A549 (cell line): ENCODE results near the gene CPNE4. TPM values are rescaled to one million over a fixed set of nuclear protein-coding genes. Genes with fewer than 3 reads are reported as not detected.
"Not testable (repeated sequence)": the region's sequence is repeated elsewhere in the genome, so short reads cannot be mapped to it uniquely, and the experiment has no call there.

Experiments used
- ATAC-seq, 2 experiments: fragments of 200-7000 bp in 1 of 2; fragments of >200 bp in 1 of 2; cut with Nextera tagmentation in 1 of 2; cut with Tn5 transposase in 1 of 2; 3 replicates each; pipeline versions ENCODE4 v1.8.0 to v1.9.1; 2018 to 2020; ENCODE audit warnings: mild to moderate bottlenecking in 1 of 2, moderate library complexity in 1 of 2
- CTCF ChIA-PET: fragments of 300-600 bp; sonication (Branson Sonifier 250); formaldehyde crosslinking; extraction: SDS; loops from one replicate; lab custom pipeline; 2021; ENCODE audit warnings: antibody characterized with exemption, inconsistent platforms; lab: Yijun Ruan, JAX
- POLR2A ChIA-PET: fragments of 350-600 bp; formaldehyde crosslinking; extraction: SDS; loops from one replicate; lab custom pipeline; 2021; ENCODE audit warnings: antibody characterized with exemption, inconsistent platforms; lab: Yijun Ruan, JAX
- DNase-seq, 2 experiments: peaks; one replicate each; pipeline versions ENCODE4 v3.0.0 to v3.0.0-alpha.2; 2011 to 2016; ENCODE audit warnings: low read depth in 1 of 2, low spot score in 1 of 2
- FAIRE-seq: peaks from 2 replicates; lab custom pipeline; 2011; peaks lifted over from hg19 to GRCh38; lab: Jason Lieb, UNC
- H3K27ac ChIP-seq, 2 experiments: fragments of >200 bp; sonication (Bioruptor Twin); formaldehyde crosslinking; 3 replicates each; pipeline ENCODE4 v1.5.1; 2016 to 2017
- H3K4me1 ChIP-seq: fragments of >200 bp; sonication (Bioruptor Twin); formaldehyde crosslinking; 3 replicates; pipeline ENCODE4 v1.6.1; 2016
- H3K4me2 ChIP-seq: fragments of >200 bp; sonication (Bioruptor Twin); formaldehyde crosslinking; 3 replicates; pipeline ENCODE4 v1.6.1; 2016
- H3K4me3 ChIP-seq: fragments of >200 bp; sonication (Bioruptor Twin); formaldehyde crosslinking; 3 replicates; pipeline ENCODE4 v1.5.1; 2016
- H3K9me3 ChIP-seq: fragments of >200 bp; sonication (Bioruptor Twin); formaldehyde crosslinking; 3 replicates; pipeline ENCODE4 v1.6.1; 2016
- CEBPB ChIP-seq, 2 experiments: fragments of >200 bp in 1 of 2; sonication (Bioruptor Twin) in 1 of 2; formaldehyde crosslinking in 1 of 2; IDR thresholded peaks; 2 replicates each; pipeline ENCODE4 v1.6.1; 2012 to 2016
- CHD2 ChIP-seq: fragments of 150-350 bp; IDR thresholded peaks from 2 replicates; pipeline ENCODE4 v1.6.1; 2014; ENCODE audit warnings: low read length; ENCODE audit not compliant: partially characterized antibody
- CHD4 ChIP-seq: fragments of 200-600 bp; sonication (generic); IDR thresholded peaks from 2 replicates; pipeline ENCODE4 v1.6.1; 2016; ENCODE audit warnings: antibody characterized with exemption, mild to moderate bottlenecking, borderline replicate concordance
- E2F6 ChIP-seq: IDR thresholded peaks from 2 replicates; pipeline ENCODE4 v1.6.1; 2012; ENCODE audit warnings: low read depth, borderline replicate concordance
- EP300 ChIP-seq, 2 experiments: fragments of >200 bp; sonication (Bioruptor Twin); formaldehyde crosslinking; IDR thresholded peaks; 2 replicates in 1 of 2; 3 replicates in 1 of 2; pipeline ENCODE4 v1.6.1; 2016 to 2017
- FOXS1 ChIP-seq: fragments of 250-450 bp; sonication (Bioruptor Pico); IDR thresholded peaks from 2 replicates; pipeline ENCODE4 v1.5.0; 2020; ENCODE audit warnings: mild to moderate bottlenecking, moderate library complexity
- HDAC2 ChIP-seq: fragments of 200-600 bp; sonication (generic); IDR thresholded peaks from 2 replicates; pipeline ENCODE4 v1.6.1; 2016
- HOXA7 ChIP-seq: fragments of 250-450 bp; sonication (Bioruptor Pico); IDR thresholded peaks from 2 replicates; pipeline ENCODE4 v1.5.0; 2020; ENCODE audit warnings: mild to moderate bottlenecking, moderate library complexity
- JUN ChIP-seq, 2 experiments: fragments of >200 bp; sonication (Bioruptor Twin); formaldehyde crosslinking; IDR thresholded peaks; 2 replicates in 1 of 2; 3 replicates in 1 of 2; pipeline ENCODE4 v1.6.1; 2016 to 2017
- MAZ ChIP-seq: fragments of 150-350 bp; IDR thresholded peaks from 2 replicates; pipeline ENCODE4 v1.6.1; 2014; ENCODE audit warnings: antibody characterized with exemption, low read depth, low read length, borderline replicate concordance
- NPAS2 ChIP-seq: fragments of 250-450 bp; sonication (Bioruptor Pico); IDR thresholded peaks from 2 replicates; pipeline ENCODE4 v1.8.0; 2022; ENCODE audit warnings: mild to moderate bottlenecking, moderate library complexity, borderline replicate concordance
- POLR2A ChIP-seq: IDR thresholded peaks from 2 replicates; pipeline ENCODE4 v1.6.1; 2012; ENCODE audit warnings: mild to moderate bottlenecking, low read length
- POLR2AphosphoS2 ChIP-seq: conservative IDR thresholded peaks from 2 replicates; pipeline ENCODE4 v1.6.1; 2012; ENCODE audit warnings: low read length, improper control_type of control experiment, inconsistent platforms
- RARB ChIP-seq: fragments of 250-450 bp; sonication (Bioruptor Pico); IDR thresholded peaks from 2 replicates; pipeline ENCODE4 v1.8.0; 2021; ENCODE audit warnings: mild to moderate bottlenecking, moderate library complexity
- REST ChIP-seq: fragments of 200-600 bp; sonication (generic); IDR thresholded peaks from 2 replicates; pipeline ENCODE4 v1.6.1; 2016; ENCODE audit warnings: antibody characterized with exemption, mild to moderate bottlenecking, moderate library complexity
- RNF2 ChIP-seq: fragments of 200-600 bp; sonication (generic); IDR thresholded peaks from 2 replicates; pipeline ENCODE4 v1.6.1; 2016; ENCODE audit warnings: low read depth, mild to moderate bottlenecking, antibody characterized with exemption, moderate library complexity, borderline replicate concordance
- SMC3 ChIP-seq: fragments of >200 bp; sonication (Bioruptor Twin); formaldehyde crosslinking; IDR thresholded peaks from 3 replicates; pipeline ENCODE4 v1.6.1; 2018; ENCODE audit warnings: inconsistent platforms
- TP53 ChIP-seq: fragments of 250-450 bp; sonication (Bioruptor Pico); IDR thresholded peaks from 2 replicates; pipeline ENCODE4 v1.5.0; 2021; ENCODE audit warnings: mild to moderate bottlenecking, moderate library complexity
- USF2 ChIP-seq: fragments of 450-650 bp; IDR thresholded peaks from 2 replicates; pipeline ENCODE4 v1.6.1; 2014; ENCODE audit warnings: antibody characterized with exemption
- ZC3H11A ChIP-seq: fragments of 450-650 bp; IDR thresholded peaks from 2 replicates; pipeline ENCODE4 v1.6.1; 2014; ENCODE audit warnings: antibody characterized with exemption, mild to moderate bottlenecking
- ZNF302 ChIP-seq: fragments of 250-450 bp; sonication (Bioruptor Pico); IDR thresholded peaks from 2 replicates; pipeline ENCODE4 v1.9.0; 2021; ENCODE audit warnings: inconsistent platforms, mild to moderate bottlenecking, moderate library complexity
- WGBS: methylation state at CpG from one replicate; pipeline ENCODE4 v1.1.6; 2017; ENCODE audit errors: missing lambda C conversion rate; 5-methylcytosine and 5-hydroxymethylcytosine counted together
- polyA plus RNA-seq, 4 experiments: library from polyadenylated mRNA; depleted of rRNA in 3 of 4; stranded (reverse); fragments of >200 nt; fragmentation: RNase III in 1 of 4; extraction: RNeasy Plus Mini Kit Qiagen cat#74134 plus additional on column Dnase treatment in 1 of 4; gene quantifications; 2 replicates in 3 of 4; 3 replicates in 1 of 4; pipeline ENCODE4 v1.2.3, GENCODE V29; 2011 to 2017

The CPNE4 gene
- polyA plus RNA-seq, 2 of the 4 experiments (the other 2 are of a cell fraction): 3.6 to 8.7 TPM

GRCh38 chr3:131973731-131974130 lies 61.1 kb downstream of the CPNE4 start:
- Histone ChIP-seq H3K4me3 (no peak overlapping the region), H3K4me1 (no peaks in the 10 kb centered on the region), H3K9me3 (no peaks in the 10 kb centered on the region), H3K4me2 (no peak overlapping the region), H3K27ac (no peak overlapping the region)
- TF ChIP-seq EP300 (IDR thresholded peaks at IDR 0.05) (no peak), HOXA7 (CRISPR knock-in tag) (no peak), CEBPB (IDR thresholded peaks at IDR 0.05) (no peak), FOXS1 (CRISPR knock-in tag) (no peak), POLR2AphosphoS2 (no peak), POLR2A (no peak), TP53 (CRISPR knock-in tag) (no peak), USF2 (no peak), E2F6 (no peak), ZNF302 (CRISPR knock-in tag) (no peak), HDAC2 (no peak)
- DNase-seq (no peak), ATAC-seq (no peak), FAIRE-seq (no peak)
- ChIA-PET POLR2A (no interaction called here), CTCF (no interaction called here)
- WGBS: 72% methylated on average over 4 of the region's 4 CpGs

GRCh38 chr3:131972550-131972949 lies 62.3 kb downstream of the CPNE4 start:
- WGBS: 75% methylated on average over 4 of the region's 4 CpGs
- H3K27ac ChIP-seq: no peak overlapping the region
- no peak for DNase-seq
- CTCF ChIA-PET: no interaction called here
- TF ChIP-seq EP300 (IDR thresholded peaks at IDR 0.05) (no peak), CHD4 (no peak)
- no peaks in the 10 kb centered on the region for H3K4me1 ChIP-seq
- H3K4me3 ChIP-seq: no peak overlapping the region
- ATAC-seq: no peak
- no peak overlapping the region for H3K4me2 ChIP-seq
- no peaks in the 10 kb centered on the region for H3K9me3 ChIP-seq
- no peak for FAIRE-seq
- POLR2A ChIA-PET: no interaction called here

- DNase-seq (no peak), ATAC-seq (no peak)
- CTCF ChIA-PET: no interaction called here
- WGBS: 87% methylated on average over 3 of the region's 3 CpGs
- Histone ChIP-seq H3K9me3 (no peaks in the 10 kb centered on the region), H3K4me1 (no peaks in the 10 kb centered on the region), H3K27ac (no peak overlapping the region), H3K4me3 (no peak overlapping the region)
- POLR2A ChIA-PET: no interaction called here
- TF ChIP-seq RARB (CRISPR knock-in tag): no peak
- no peak for TF ChIP-seq HDAC2
- no peak for TF ChIP-seq REST
- no peak for TF ChIP-seq CHD2
- TF ChIP-seq RNF2: no peak
- TF ChIP-seq CEBPB (IDR thresholded peaks at IDR 0.05): no peak
- no peak for TF ChIP-seq ZNF302 (CRISPR knock-in tag)
- TF ChIP-seq E2F6: no peak
- TF ChIP-seq SMC3: no peak
- no peak for TF ChIP-seq MAZ
- no peak for TF ChIP-seq NPAS2 (CRISPR knock-in tag)
- no peak for TF ChIP-seq ZC3H11A
- no peak for TF ChIP-seq JUN (IDR thresholded peaks at IDR 0.05)
- TF ChIP-seq, all 56 proteins: peak for 0
- FAIRE-seq: no peak
- no peak overlapping the region for H3K4me2 ChIP-seq
Measured at GRCh38 chr3:131972091-131972490, 62.7 kb downstream of the CPNE4 start.

GRCh38 chr3:131963442-131963841 lies 71.4 kb downstream of the CPNE4 start:
- 0% methylated on average over 1 of the region's 8 CpGs for WGBS
- ATAC-seq, H3K9me3 ChIP-seq, POLR2A ChIA-PET, CTCF ChIA-PET, DNase-seq, H3K27ac ChIP-seq, FAIRE-seq, H3K4me3 ChIP-seq, H3K4me2 ChIP-seq: not testable (repeated sequence)
- H3K4me1 ChIP-seq: peaks cover 15% of the 10 kb centered on the region; the same call in 2 of the 3 replicates
